Esophagus squamous epithelium (tissue), 4 donors: Measurements from ENCODE around the gene LILRB1.

ENCODE experiments used
- CTCF ChIP-seq, 6 experiments: fragments of 450-650 bp in 4 of 6; fragments of 200-600 bp in 2 of 6; sonication (generic) in 2 of 6; IDR thresholded peaks; one replicate each; pipeline ENCODE4 v1.5.1; 2016 to 2019; ENCODE audit warnings: antibody characterized with exemption in 6 of 6, mild to moderate bottlenecking in 4 of 6, moderate library complexity in 4 of 6
- POLR2A ChIP-seq, 4 donors: fragments of 450-650 bp; IDR thresholded peaks; one replicate each; pipeline ENCODE4 v1.6.1; 2017; ENCODE audit warnings: antibody characterized with exemption in 4 of 4, mild to moderate bottlenecking in 4 of 4, moderate library complexity in 3 of 4

GRCh38 chr19:54622431-54622830 is 7.9 kb upstream of the LILRB1 start:
- TF ChIP-seq CTCF (IDR thresholded peaks at IDR 0.05) (no peak), POLR2A (IDR thresholded peaks at IDR 0.05) (no peak)
